GM12878 (cell line): Measurements from ENCODE around the gene SSH3.

ENCODE experiments used
- EZH2 ChIP-seq: IDR thresholded peaks from 2 replicates; pipeline ENCODE4 v1.6.1; 2012; ENCODE audit warnings: low read depth, mild to moderate bottlenecking, control low read depth, inconsistent platforms, low read length, borderline replicate concordance; ENCODE audit not compliant: control insufficient read depth
- NFYB ChIP-seq: IDR thresholded peaks from 2 replicates; pipeline ENCODE4 v1.6.1; 2011; ENCODE audit warnings: low read depth, mild to moderate bottlenecking, low read length, improper control_type of control experiment, moderate library complexity; ENCODE audit not compliant: insufficient read depth
- PML ChIP-seq: IDR thresholded peaks from 2 replicates; pipeline ENCODE4 v1.6.1; 2012; ENCODE audit warnings: low read length, inconsistent platforms
- POLR2AphosphoS2 ChIP-seq: IDR thresholded peaks from 2 replicates; pipeline ENCODE4 v1.6.1; 2011; ENCODE audit warnings: low read depth, mild to moderate bottlenecking, low read length, improper control_type of control experiment, moderate library complexity
- POLR2AphosphoS5 ChIP-seq: IDR thresholded peaks from 2 replicates; pipeline ENCODE4 v1.6.1; 2011; ENCODE audit warnings: mild to moderate bottlenecking, low read length, inconsistent platforms
- RELA ChIP-seq: fragments of 450-650 bp; IDR thresholded peaks from 2 replicates; pipeline ENCODE4 v1.8.0; 2014; ENCODE audit warnings: borderline replicate concordance; ENCODE audit not compliant: partially characterized antibody
- SREBF2 ChIP-seq: IDR thresholded peaks from 2 replicates; pipeline ENCODE4 v1.6.1; 2012; ENCODE audit warnings: mild to moderate bottlenecking, low read length
- TF ChIP-seq, protein P1 (sequence below), 3 experiments: IDR thresholded peaks in 2 of 3; conservative IDR thresholded peaks in 1 of 3; 2 replicates each; pipeline ENCODE4 v1.5.1; 2011; ENCODE audit warnings: low read depth in 3 of 3, low read length in 3 of 3, mild to moderate bottlenecking in 3 of 3, control low read depth in 2 of 3, moderate library complexity in 2 of 3, inconsistent platforms in 1 of 3, mixed read lengths in 1 of 3; ENCODE audit not compliant: control insufficient read depth in 2 of 3, insufficient read depth in 1 of 3; ENCODE audit errors: extremely low read depth in 1 of 3
- TF ChIP-seq, protein P2 (sequence below): IDR thresholded peaks from 2 replicates; pipeline ENCODE4 v1.6.1; 2012; ENCODE audit warnings: low read depth, low read length, improper control_type of control experiment

DNA sequence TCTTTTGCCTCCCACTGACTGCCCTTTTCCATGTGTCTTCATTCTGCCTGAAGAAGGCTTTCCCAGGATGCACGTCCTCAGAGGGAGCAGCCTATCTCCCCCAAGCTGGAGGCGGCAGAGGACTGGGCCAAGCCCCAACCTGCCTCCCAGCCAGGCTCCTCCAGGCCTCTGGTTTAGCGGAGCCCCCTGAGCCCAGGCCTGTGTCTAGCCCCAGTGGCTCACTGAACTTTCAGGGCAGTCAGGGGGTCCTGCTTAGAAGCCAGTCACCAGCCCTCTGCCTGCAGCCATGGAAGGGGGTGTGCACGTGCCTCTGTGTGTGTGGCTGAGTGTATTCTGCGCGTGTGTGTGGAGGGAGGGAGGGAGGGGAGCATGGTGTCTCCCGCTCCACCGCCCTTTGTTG, 47.5 kb upstream of the SSH3 start:
- no peak for TF ChIP-seq EZH2
- TF ChIP-seq, protein P1, sequence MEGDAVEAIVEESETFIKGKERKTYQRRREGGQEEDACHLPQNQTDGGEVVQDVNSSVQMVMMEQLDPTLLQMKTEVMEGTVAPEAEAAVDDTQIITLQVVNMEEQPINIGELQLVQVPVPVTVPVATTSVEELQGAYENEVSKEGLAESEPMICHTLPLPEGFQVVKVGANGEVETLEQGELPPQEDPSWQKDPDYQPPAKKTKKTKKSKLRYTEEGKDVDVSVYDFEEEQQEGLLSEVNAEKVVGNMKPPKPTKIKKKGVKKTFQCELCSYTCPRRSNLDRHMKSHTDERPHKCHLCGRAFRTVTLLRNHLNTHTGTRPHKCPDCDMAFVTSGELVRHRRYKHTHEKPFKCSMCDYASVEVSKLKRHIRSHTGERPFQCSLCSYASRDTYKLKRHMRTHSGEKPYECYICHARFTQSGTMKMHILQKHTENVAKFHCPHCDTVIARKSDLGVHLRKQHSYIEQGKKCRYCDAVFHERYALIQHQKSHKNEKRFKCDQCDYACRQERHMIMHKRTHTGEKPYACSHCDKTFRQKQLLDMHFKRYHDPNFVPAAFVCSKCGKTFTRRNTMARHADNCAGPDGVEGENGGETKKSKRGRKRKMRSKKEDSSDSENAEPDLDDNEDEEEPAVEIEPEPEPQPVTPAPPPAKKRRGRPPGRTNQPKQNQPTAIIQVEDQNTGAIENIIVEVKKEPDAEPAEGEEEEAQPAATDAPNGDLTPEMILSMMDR (IDR thresholded peaks at IDR 0.05 in 2 of 3, conservative IDR thresholded peaks at IDR 0.05 in 1 of 3; ENCODE audit: control insufficient read depth in 2 of 3, extremely low read depth in 1 of 3, insufficient read depth in 1 of 3, low read depth in 3 of 3, low read length in 3 of 3) = no peak
- 0 out of 2 replicates have a peak, but pooled peaks have one; percentile 5 for TF ChIP-seq PML
- TF ChIP-seq POLR2AphosphoS5 = no peak
- TF ChIP-seq NFYB = no peak
- TF ChIP-seq, protein P2, sequence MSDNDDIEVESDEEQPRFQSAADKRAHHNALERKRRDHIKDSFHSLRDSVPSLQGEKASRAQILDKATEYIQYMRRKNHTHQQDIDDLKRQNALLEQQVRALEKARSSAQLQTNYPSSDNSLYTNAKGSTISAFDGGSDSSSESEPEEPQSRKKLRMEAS = no peak
- no peak for TF ChIP-seq RELA
- TF ChIP-seq POLR2AphosphoS2 = no peak
- no peak for TF ChIP-seq SREBF2
